Esophagus mucosa (tissue), 1 donor: ENCODE data around the gene PATE3. TPM values are rescaled to one million over a fixed set of nuclear protein-coding genes. Genes with fewer than 3 reads are reported as not detected.

Experiments used
- ATAC-seq: fragments of 200-7000 bp; cut with Tn5 transposase; one replicate; pipeline ENCODE4 v1.9.1; 2020
- total RNA-seq: library from RNA; stranded (reverse); gene quantifications from one replicate; pipeline ENCODE4 v1.2.4, GENCODE V29; 2023
- donor health status: DM: yes; HTN: yes; CAD: no.

PATE3 gene, protein sequence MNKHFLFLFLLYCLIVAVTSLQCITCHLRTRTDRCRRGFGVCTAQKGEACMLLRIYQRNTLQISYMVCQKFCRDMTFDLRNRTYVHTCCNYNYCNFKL
- not detected for total RNA-seq

- no peak for ATAC-seq
These were observed at the start of gene PATE3 for GRCh38 chr11:125787827-125788226. Gene PATE3 (plus strand): TSS chr11:125788127. CDS start chr11:125788152, 25 bp downstream.

GRCh38 chr11:125740617-125741016, 47.3 kb upstream of the PATE3 start:
- no peak for ATAC-seq

- no peak for ATAC-seq
These were observed 44.2 kb upstream of the PATE3 start for GRCh38 chr11:125743681-125744080.

DNA sequence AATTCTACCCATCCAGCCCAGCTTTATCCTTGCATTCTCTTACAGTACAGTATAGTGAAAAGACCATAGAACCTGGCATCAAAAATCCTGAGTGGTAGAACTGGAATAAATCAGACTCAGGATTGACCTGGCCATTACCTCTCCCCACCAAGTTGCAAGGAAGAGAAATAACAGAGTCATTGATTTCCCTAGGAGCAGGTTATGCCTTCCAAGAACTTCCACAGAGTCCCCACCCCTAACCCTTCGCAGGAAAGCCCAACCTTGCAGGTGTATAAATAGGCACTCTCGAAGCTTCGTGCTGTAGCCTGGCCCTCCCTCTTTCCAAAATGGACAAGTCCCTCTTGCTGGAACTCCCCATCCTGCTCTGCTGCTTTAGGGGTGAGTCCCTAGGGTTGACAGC, 41.9 kb upstream of the PATE3 start, which contains the start of gene PATE1:
TSS of gene PATE1 (plus strand) at position 301 of the 400 bp plus-strand sequence. CDS start at position 327, 26 bp downstream.
- no peak for ATAC-seq

- ATAC-seq: no peak
These were observed 37.3 kb upstream of the PATE3 start for GRCh38 chr11:125750629-125751028.

GRCh38 chr11:125756050-125756449, 31.9 kb upstream of the PATE3 start:
- ATAC-seq: no peak

- no peak for ATAC-seq
These were observed 25.5 kb upstream of the PATE3 start for GRCh38 chr11:125762445-125762844.

GRCh38 chr11:125763483-125763882, 24.4 kb upstream of the PATE3 start:
- ATAC-seq: no peak

- ATAC-seq: no peak
These were observed 21.7 kb upstream of the PATE3 start for GRCh38 chr11:125766251-125766650.

DNA sequence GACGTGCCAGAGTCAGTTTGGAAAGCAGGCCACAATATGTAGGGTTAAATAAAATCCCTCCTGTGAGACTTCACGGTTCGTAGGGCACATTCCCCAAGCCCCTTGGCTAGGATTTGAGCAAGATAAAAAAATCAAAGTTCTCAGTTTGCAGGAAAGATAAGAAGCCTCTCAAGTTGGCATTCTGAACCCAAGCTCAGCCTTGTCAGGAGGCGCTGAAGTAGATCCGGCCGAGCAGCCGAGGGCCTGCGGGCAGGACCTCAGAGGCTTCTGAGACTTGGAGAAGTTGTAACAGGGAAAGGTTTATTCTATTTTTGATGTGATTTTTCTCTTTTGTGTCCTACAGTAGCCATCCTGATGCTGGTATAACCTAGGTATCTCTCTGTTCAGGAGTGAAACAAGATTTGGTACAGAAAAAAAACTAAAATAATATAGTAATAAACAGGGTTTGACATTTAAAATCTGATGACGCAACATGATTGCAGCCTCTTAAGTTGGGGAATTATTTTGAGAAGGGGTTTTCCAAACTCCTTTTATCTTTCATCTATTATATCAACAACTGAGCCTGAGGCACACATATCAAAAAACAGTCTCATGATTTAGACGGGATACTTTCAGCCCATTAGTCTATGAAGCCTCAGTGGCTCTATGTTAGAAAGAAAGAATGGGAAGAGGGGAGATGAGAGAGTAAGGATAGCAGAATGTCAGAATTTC, 19.4 kb upstream of the PATE3 start:
- ATAC-seq: no peak

DNA sequence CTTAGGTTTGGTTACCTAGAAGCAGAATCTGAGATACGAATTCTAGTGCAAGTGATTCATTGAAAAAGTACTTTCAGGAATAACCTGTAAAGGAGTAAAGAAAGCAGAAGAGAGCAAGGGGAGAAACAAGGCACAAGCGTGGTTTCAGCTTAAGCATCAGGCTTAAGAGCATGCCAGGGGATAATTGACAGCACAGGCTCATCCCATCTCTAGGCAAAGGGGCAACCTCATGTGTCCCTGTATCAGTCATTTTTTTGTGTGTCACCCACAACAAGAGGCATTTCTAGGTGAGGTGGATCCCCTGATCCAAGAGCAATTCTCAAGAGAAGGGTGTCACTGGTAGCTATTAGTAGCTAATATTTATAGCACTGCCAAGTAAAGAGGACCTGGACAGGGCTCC, 17.3 kb upstream of the PATE3 start:
- ATAC-seq: no peak

GRCh38 chr11:125772834-125773505, 15.0 kb upstream of the PATE3 start:
- ATAC-seq: no peak

DNA sequence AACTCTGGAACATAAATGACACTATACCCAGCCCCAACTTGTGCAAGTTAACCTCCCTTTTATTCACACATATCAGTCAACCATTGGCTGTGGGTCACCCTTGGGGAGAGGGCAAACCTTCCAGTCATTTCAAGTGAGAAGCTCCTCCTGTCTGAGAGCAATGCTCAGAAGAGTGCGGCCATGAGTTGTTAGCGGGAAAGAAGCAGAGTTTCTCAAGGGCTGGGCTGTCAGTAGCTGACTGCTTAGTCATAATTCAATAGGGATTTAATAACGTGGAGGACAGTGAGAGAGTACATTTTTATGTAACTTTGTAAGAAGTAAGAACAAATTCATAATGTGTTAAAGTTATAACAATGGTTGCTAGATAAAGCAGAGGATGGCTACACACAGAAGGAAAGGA, 14.4 kb upstream of the PATE3 start:
- no peak for ATAC-seq

DNA sequence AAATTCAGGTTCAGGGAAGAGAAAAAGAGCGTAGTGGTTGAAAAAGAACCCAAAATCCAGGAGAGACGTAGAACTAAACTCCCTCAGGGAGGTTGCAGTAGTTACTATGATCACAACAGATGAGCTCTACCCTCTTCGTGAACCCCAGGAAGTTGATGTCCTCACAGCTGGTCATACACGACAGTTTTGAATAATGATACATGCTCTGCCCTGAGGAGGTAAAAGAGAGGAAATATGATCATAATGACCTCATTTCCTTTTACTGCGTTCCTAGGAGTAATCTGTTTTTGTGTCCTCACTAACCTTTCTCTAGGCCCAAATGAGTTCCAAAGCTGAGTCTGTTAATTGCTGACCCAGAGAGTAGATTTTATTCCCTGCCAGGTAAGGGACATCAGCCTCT, 10.6 kb upstream of the PATE3 start:
- no peak for ATAC-seq

DNA sequence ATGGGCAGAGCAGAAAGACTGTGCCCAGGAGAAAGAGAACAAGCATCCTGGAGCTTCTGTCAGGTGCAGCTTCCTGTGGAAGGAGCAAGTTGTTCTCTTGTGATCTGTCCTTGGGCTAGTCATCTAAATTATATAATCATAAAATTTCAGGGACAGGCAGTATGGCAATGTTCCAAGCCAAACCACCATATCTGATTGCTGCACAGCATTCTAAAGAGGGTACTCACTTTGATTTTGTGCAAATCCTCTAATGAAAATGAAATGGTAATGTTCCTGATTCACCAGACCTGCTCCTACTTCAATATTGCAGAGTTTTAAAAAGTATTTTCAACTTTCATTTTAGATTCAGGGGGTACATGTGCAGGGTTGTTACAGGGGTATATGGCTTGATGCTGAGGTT, 9.2 kb upstream of the PATE3 start, which contains the start of gene PATE2:
TSS of gene PATE2 (minus strand) at position 101 of the 400 bp plus-strand sequence. CDS start at position 46, 55 bp downstream.
- no peak for ATAC-seq

DNA sequence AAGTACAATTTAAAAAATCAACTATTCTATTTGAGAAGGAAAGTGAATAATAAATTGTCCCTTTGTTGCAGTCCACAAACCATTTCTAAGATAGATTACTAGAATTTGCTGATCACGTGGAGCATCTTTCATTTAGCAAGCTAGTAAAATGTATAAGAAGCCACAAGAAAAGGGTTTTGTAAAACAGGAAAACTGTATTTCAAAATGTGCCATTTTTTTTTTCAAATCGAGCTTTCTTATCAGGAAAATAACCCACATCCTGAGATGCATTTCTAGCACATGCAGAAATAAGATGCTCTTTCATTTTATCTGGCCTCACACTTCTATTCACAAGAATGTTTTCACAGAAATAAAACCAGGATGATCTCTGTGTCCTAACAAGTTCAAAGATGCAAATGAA, 3.2 kb upstream of the PATE3 start:
- ATAC-seq: no peak

DNA sequence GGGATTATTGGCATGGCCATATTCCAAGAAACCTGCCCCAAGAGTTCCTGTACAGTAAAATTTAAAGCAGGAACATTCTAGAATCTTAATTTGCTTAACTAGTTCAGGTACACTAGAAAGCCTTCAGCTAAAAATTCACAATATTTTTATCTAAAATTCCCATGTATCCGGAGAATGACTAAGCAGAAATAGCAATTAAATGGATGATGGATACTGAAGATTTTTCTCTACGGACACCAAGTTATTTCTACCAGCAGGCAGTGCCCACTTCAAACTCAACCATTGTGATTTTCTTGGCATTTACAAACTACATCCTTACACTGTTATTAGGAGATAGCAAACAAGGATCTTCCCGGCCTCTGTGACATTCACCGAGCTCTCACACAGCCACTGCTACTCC, 2.9 kb downstream of the PATE3 start:
- ATAC-seq: no peak

- ATAC-seq: no peak
These were observed 9.7 kb downstream of the PATE3 start for GRCh38 chr11:125797641-125798040.

GRCh38 chr11:125799808-125800207, 11.9 kb downstream of the PATE3 start:
- no peak for ATAC-seq

DNA sequence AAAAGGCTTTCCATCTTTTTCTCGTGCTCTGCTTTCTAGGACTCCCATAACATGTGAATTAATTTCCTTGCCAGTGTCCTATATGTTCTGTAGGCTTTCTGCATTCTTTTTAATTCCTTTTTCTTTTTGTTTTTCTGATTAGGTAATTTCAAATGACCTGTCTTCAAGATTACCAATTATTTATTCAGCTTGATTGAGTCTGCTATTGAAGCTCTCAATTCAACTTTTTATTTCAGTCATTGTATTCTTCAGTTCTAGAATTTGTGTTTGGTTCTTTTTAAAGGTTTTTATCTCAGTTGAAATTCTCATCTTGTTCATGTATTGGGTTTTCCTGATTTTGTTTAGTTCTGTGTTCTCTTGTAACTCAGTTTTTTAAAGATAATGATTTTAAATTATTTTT, 14.5 kb downstream of the PATE3 start:
- no peak for ATAC-seq

- ATAC-seq: no peak
These were observed 20.0 kb downstream of the PATE3 start for GRCh38 chr11:125807909-125808308.

DNA sequence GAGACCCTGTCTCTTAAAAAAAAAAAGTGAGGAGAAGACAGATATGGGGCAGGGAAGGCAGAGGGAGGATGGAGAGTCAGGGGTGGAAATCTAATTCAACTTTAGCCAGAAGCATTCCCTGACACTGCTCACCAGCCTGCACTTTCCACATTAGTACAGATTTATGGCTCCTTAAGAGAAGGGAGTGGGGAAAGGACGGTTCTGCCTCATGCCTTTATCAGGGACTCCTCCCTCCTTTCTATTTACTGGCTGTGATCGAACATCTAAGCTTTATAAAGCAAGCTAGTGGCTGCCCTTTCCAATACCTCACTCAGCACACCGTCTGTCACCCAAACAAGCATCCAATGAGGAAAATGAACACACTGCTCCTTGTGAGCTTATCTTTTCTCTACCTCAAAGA, 45.1 kb downstream of the PATE3 start, which contains the start of gene PATE4:
TSS of gene PATE4 (plus strand) at position 301 of the 400 bp plus-strand sequence. CDS start at position 345, 44 bp downstream.
- no peak for ATAC-seq

DNA sequence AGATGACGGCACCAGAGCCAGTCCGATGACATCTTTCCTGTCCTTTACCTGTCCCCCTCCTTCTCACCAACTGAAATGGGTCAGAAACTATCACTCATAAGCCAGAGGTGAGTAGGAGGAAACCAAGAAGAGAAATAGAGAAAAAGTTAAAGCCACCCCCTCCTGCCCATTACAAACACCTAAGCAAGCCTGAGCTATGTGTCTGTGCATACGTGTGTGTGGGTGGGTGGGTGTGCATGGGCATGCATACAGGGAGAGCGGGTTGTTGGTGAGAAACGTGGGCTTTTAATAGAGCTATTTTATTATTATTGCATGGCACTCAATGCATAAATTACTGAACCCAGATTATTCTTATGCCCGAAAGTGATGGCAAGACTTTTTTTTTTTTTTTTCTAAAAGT, 47.8 kb downstream of the PATE3 start:
- no peak for ATAC-seq
